ENCODE measurements around the gene CCDC91. TPM values are rescaled to one million over a fixed set of nuclear protein-coding genes. Genes with fewer than 3 reads are reported as not detected.

Gene CCDC91
- polyA plus RNA-seq, 3 donors, result 6.3 to 18.1 (median 15.6) TPM

GRCh38 chr12:28239918-28240317, 49.7 kb downstream of the CCDC91 start:
- no peaks in the 10 kb centered on the region for H3K79me2 ChIP-seq (ENCODE audit: insufficient read depth, low read length)
- no peaks in the 10 kb centered on the region for H3K36me3 Mint-ChIP-seq

GRCh38 chr12:28240853-28241252, 50.6 kb downstream of the CCDC91 start:
- no peaks in the 10 kb centered on the region for H3K9me3 ChIP-seq (replicated peaks in 1 of 2; ENCODE audit: control insufficient read depth in 1 of 2, insufficient read depth in 1 of 2, low read length in 2 of 2)
- Mint-ChIP-seq H3K36me3 (no peaks in the 10 kb centered on the region), H3K9me3 (peaks cover 0 to 7% (median 2%) of the 10 kb centered on the region in 7 donors), H3K4me3 (no peak overlapping the region), H3K27ac (no peak overlapping the region), H3K27me3 (ENCODE audit: low read depth in 3 of 3) (no peaks in the 10 kb centered on the region), H3K4me1 (peaks cover 5% of the 10 kb centered on the region)
- H3K4me1 ChIP-seq (ENCODE audit: control insufficient read depth in 1 of 2, insufficient read depth in 2 of 2, low read length in 2 of 2), result no peaks in the 10 kb centered on the region
- no peak overlapping the region for H2AFZ ChIP-seq (ENCODE audit: insufficient read depth, low read depth, low read length, poor library complexity, severe bottlenecking)
- no peaks in the 10 kb centered on the region for H3K36me3 ChIP-seq (replicated peaks in 1 of 2; ENCODE audit: control insufficient read depth in 1 of 2, insufficient read depth in 2 of 2, low read length in 2 of 2)
- no peak overlapping the region for H3K27ac ChIP-seq (ENCODE audit: low read depth in 1 of 2, low read length in 2 of 2)
- no peak overlapping the region for H3K4me3 ChIP-seq (replicated peaks in 1 of 3; ENCODE audit: low read depth in 2 of 3, low read length in 3 of 3)
- H3K27me3 ChIP-seq (ENCODE audit: control insufficient read depth in 2 of 2, insufficient read depth in 2 of 2, low read length in 2 of 2), result no peaks in the 10 kb centered on the region
- no peak for DNase-seq
- no peak for TF ChIP-seq CTCF (IDR thresholded peaks at IDR 0.05)
- no peak overlapping the region for H3K9ac ChIP-seq (ENCODE audit: insufficient read depth, low read length, poor library complexity, severe bottlenecking)
- no peak overlapping the region for H3K4me2 ChIP-seq (replicated peaks; ENCODE audit: extremely low read depth, low read length, poor library complexity, severe bottlenecking)
- intact Hi-C loops (cut with micrococcal nuclease), result no loop called here
- H4K20me1 ChIP-seq (ENCODE audit: insufficient read depth, low read length), result peaks cover 4% of the 10 kb centered on the region
- H3K79me2 ChIP-seq (ENCODE audit: insufficient read depth, low read length), result no peaks in the 10 kb centered on the region

More at GRCh38 chr12:28239918-28240317, 49.7 kb downstream of the CCDC91 start:
- no CpG with 5 or more reads among the region's 3 CpGs for WGBS (ENCODE audit: insufficient coverage)
- Histone ChIP-seq H3K4me3 (replicated peaks in 1 of 3; ENCODE audit: low read depth in 2 of 3, low read length in 3 of 3) (no peak overlapping the region), H3K4me2 (replicated peaks; ENCODE audit: extremely low read depth, low read length, poor library complexity, severe bottlenecking) (no peak overlapping the region), H3K9ac (ENCODE audit: insufficient read depth, low read length, poor library complexity, severe bottlenecking) (no peak overlapping the region), H3K36me3 (replicated peaks in 1 of 2; ENCODE audit: control insufficient read depth in 1 of 2, insufficient read depth in 2 of 2, low read length in 2 of 2) (no peaks in the 10 kb centered on the region), H3K9me3 (replicated peaks in 1 of 2; ENCODE audit: control insufficient read depth in 1 of 2, insufficient read depth in 1 of 2, low read length in 2 of 2) (no peaks in the 10 kb centered on the region), H3K27ac (ENCODE audit: low read depth in 1 of 2, low read length in 2 of 2) (no peak overlapping the region), H4K20me1 (ENCODE audit: insufficient read depth, low read length) (peaks cover 4% of the 10 kb centered on the region), H3K4me1 (ENCODE audit: control insufficient read depth in 1 of 2, insufficient read depth in 2 of 2, low read length in 2 of 2) (no peaks in the 10 kb centered on the region), H2AFZ (ENCODE audit: insufficient read depth, low read depth, low read length, poor library complexity, severe bottlenecking) (no peak overlapping the region), H3K27me3 (ENCODE audit: control insufficient read depth in 2 of 2, insufficient read depth in 2 of 2, low read length in 2 of 2) (no peaks in the 10 kb centered on the region)
- H3K27ac Mint-ChIP-seq, result no peak overlapping the region
- H3K4me3 Mint-ChIP-seq, result no peak overlapping the region
- intact Hi-C loops (cut with micrococcal nuclease), result no loop called here
- H3K9me3 Mint-ChIP-seq, result peaks cover 0 to 7% (median 2%) of the 10 kb centered on the region in 7 donors
- no peak for DNase-seq
- no peak for TF ChIP-seq CTCF (IDR thresholded peaks at IDR 0.05)
- peaks cover 5% of the 10 kb centered on the region for H3K4me1 Mint-ChIP-seq
- no peaks in the 10 kb centered on the region for H3K27me3 Mint-ChIP-seq (ENCODE audit: low read depth in 3 of 3)

Data from CD14-positive monocyte (primary cell).